ENCODE data around the gene AIRE. TPM values are rescaled to one million over a fixed set of nuclear protein-coding genes. Genes with fewer than 3 reads are reported as not detected.

Gene AIRE
- polyA plus RNA-seq, 1 experiment, result not detected

- TF ChIP-seq, protein P1, sequence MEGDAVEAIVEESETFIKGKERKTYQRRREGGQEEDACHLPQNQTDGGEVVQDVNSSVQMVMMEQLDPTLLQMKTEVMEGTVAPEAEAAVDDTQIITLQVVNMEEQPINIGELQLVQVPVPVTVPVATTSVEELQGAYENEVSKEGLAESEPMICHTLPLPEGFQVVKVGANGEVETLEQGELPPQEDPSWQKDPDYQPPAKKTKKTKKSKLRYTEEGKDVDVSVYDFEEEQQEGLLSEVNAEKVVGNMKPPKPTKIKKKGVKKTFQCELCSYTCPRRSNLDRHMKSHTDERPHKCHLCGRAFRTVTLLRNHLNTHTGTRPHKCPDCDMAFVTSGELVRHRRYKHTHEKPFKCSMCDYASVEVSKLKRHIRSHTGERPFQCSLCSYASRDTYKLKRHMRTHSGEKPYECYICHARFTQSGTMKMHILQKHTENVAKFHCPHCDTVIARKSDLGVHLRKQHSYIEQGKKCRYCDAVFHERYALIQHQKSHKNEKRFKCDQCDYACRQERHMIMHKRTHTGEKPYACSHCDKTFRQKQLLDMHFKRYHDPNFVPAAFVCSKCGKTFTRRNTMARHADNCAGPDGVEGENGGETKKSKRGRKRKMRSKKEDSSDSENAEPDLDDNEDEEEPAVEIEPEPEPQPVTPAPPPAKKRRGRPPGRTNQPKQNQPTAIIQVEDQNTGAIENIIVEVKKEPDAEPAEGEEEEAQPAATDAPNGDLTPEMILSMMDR (IDR thresholded peaks at IDR 0.05; ENCODE audit: low read depth, low read length), result no peak
- Histone ChIP-seq H3K9me3 (ENCODE audit: control insufficient read depth, insufficient read depth, low read length) (no peaks in the 10 kb centered on the region; the same call in 1 of the 2 replicates), H3K4me3 (ENCODE audit: low read depth, low read length) (no peak overlapping the region), H3K27ac (ENCODE audit: low read depth, low read length) (no peak overlapping the region), H3K27me3 (ENCODE audit: control insufficient read depth, insufficient read depth, low read length) (peaks cover 25% of the 10 kb centered on the region)
- ChIA-PET POLR2A (no interaction called here), CTCF (no interaction called here)
- DNase-seq (ENCODE audit: low read depth, low spot score), result no peak
Measured at GRCh38 chr21:44290327-44291077, 4.8 kb downstream of the AIRE start.

DNA sequence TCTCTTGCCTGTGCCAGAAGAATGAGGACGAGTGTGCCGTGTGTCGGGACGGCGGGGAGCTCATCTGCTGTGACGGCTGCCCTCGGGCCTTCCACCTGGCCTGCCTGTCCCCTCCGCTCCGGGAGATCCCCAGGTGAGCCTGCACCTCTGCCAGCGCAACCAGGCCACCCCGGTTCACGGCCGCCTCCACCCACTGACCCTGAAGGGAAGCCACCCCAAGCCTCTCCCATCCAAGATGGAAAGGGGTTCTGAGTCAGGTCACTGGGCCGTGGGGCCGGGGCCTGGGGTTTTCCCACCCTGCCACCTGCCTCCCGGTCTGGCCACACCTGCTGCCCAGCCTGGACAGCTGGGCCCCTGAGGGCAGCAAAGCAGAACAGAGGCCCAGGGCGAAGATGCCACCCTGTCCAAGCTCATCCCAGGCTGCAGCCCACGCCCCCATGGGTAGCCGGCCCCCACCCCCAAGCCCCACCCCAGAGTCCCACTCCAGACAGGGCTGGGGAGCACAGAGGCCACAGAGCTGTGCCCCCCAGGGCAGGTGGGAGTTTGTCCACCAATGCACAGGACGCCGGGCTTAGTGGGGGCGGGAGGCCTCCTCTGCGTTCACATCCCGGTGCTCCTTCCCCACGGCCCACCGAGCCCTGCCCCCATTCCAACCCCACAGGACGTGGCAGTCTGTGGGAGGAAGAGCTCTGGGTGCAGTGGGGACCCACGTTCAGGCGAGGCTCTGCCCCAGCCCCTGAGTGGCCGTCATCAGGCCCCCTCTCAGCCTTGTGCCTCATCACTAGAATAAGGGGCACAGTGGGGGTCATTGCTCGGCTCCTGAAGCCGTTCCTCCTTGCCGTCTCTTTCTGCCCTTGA is 5.6 kb downstream of the AIRE start:
- TF ChIP-seq, protein P1 (IDR thresholded peaks at IDR 0.05; ENCODE audit: low read depth, low read length), result no peak
- Histone ChIP-seq H3K27me3 (ENCODE audit: control insufficient read depth, insufficient read depth, low read length) (peaks cover 26% of the 10 kb centered on the region), H3K9me3 (ENCODE audit: control insufficient read depth, insufficient read depth, low read length) (no peaks in the 10 kb centered on the region), H3K27ac (ENCODE audit: low read depth, low read length) (no peak overlapping the region), H3K4me3 (ENCODE audit: low read depth, low read length) (no peak overlapping the region)
- ChIA-PET POLR2A (no interaction called here), CTCF (no interaction called here)
- DNase-seq (ENCODE audit: low read depth, low spot score), result no peak

GRCh38 chr21:44291936-44292811 is 6.5 kb downstream of the AIRE start:
- no peak for DNase-seq (ENCODE audit: low read depth, low spot score)
- CTCF ChIA-PET, result no interaction called here
- Histone ChIP-seq H3K9me3 (ENCODE audit: control insufficient read depth, insufficient read depth, low read length) (no peaks in the 10 kb centered on the region), H3K27me3 (ENCODE audit: control insufficient read depth, insufficient read depth, low read length) (peaks cover 21% of the 10 kb centered on the region), H3K27ac (ENCODE audit: low read depth, low read length) (no peak overlapping the region), H3K4me3 (ENCODE audit: low read depth, low read length) (no peak overlapping the region)
- POLR2A ChIA-PET, result no interaction called here
- TF ChIP-seq, protein P1 (IDR thresholded peaks at IDR 0.05; ENCODE audit: low read depth, low read length), result no peak

DNA sequence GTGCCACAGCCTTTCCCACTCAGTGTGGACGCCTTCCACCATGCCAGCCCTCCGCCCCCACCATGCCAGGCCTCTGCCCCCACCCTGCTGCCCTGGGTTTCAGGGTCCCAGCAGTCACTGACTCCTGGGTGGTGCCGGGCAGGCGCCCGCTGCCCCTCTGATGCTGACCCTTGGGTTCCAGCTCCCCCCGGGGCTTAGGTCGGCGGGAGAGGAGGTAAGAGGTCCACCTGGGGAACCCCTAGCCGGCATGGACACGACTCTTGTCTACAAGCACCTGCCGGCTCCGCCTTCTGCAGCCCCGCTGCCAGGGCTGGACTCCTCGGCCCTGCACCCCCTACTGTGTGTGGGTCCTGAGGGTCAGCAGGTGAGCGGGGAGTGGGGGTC is 7.1 kb downstream of the AIRE start:
- TF ChIP-seq, protein P1 (IDR thresholded peaks at IDR 0.05; ENCODE audit: low read depth, low read length), result no peak
- H3K27ac ChIP-seq (ENCODE audit: low read depth, low read length), result no peak overlapping the region
- H3K27me3 ChIP-seq (ENCODE audit: control insufficient read depth, insufficient read depth, low read length), result peaks cover 21% of the 10 kb centered on the region
- ChIA-PET POLR2A (no interaction called here), CTCF (no interaction called here)
- no peak overlapping the region for H3K4me3 ChIP-seq (ENCODE audit: low read depth, low read length)
- no peak for DNase-seq (ENCODE audit: low read depth, low spot score)
- H3K9me3 ChIP-seq (ENCODE audit: control insufficient read depth, insufficient read depth, low read length), result no peaks in the 10 kb centered on the region
